SKM-1 treated with dmso at 0.1 percent for 144 hours (cell line): ENCODE results near the gene SIK2.

Experiments
- DNase-seq: peaks from one replicate; lab custom pipeline; 2025; ENCODE audit not compliant: unreplicated experiment; lab: John Stamatoyannopoulos, UW

Gene SIK2

GRCh38 chr11:111601979-111602864, at the start of gene SIK2:
Gene SIK2 (plus strand): TSS chr11:111602449. CDS start chr11:111602564, 115 bp downstream.
- DNase-seq = peak; percentile 88

- DNase-seq = no peak
Observed at GRCh38 chr11:111554532-111554931, 47.7 kb upstream of the SIK2 start.

DNA sequence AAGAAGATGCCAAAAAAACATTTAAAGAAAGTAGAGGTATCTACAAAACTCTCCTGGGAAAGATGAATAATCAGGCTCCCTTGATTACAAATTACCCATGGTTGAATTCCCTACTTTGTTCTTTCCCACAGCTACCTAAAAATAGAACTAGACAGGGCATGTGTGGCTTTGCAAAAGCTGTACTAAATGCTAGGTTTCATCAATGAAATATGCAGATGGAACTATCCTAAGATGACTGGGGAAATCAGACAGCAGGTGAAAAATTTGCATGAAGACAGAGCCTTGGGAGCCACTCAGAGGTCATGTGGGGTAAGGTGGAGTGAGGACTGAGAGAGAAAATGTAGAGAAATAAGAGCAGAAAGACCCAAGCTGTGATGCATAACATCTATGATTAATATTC, 47.0 kb upstream of the SIK2 start:
- DNase-seq = no peak

- no peak for DNase-seq
Observed at GRCh38 chr11:111557425-111558111, 44.7 kb upstream of the SIK2 start.

DNA sequence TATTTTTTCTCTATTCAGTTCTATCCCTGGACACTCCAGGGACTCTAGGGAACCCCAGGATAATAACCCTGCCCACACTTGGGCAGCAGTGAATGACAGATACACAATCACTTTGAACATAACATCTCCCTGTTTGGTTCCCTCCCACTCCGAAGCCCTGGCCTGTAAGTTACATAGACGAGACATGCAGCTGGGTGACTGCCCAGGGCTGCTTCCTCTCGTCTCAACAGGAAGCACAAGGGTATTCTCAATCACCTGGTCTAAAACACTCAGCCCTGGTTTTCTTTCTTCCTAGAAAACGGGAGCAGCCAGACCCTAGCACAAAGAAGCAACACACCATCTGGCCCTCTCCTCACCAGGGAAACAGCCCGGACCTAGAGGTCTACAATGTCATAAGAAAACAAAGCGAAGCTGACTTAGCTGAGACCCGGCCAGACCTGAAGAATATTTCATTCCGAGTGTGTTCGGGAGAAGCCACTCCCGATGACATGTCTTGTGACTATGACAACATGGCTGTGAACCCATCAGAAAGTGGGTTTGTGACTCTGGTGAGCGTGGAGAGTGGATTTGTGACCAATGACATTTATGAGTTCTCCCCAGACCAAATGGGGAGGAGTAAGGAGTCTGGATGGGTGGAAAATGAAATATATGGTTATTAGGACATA, 42.3 kb upstream of the SIK2 start:
- no peak for DNase-seq

- no peak for DNase-seq
Observed at GRCh38 chr11:111560800-111561199, 41.4 kb upstream of the SIK2 start.

DNA sequence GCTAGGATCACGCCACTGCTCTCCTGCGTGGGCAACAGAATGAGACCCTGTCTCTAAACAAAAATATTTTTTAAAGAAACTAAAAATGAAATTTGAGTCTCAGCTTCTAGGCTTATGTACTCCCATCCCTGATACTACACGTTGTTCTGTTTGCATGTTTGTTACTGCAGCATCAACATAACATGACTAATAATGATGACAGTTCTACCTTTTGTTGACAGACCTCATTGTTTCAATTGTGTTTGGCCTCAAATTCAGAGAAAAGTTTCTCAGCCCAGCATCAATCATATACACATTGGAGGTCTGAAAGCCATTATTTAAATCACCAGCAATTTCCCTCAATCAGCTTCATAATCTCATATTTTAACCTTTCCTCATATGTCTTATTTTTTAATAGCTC, 40.9 kb upstream of the SIK2 start:
- no peak for DNase-seq

DNA sequence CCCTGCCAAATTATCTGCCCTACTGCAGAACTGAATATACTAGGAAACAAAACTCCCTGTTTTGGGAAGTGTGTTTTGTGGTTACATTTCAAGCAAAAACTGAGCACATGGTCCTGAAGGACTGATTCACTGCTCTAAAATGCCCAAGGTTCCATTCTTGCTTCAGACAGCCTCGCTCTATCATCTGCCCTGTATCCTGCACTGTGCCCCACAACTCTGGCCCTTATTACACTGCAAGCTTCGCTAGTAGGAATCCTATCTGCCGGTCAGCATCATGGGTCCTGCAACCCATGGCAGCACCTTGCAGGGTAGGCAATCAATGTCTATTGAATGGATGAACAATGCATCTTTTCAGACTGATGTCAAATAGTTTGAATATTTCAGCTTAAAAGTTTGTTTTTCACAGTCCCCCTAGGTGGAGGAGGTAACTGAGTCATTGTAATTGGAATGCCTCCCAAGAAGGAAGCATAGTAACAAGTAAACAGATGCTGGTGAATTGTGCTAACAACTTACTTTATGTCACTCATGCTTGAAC, 40.4 kb upstream of the SIK2 start:
- no peak for DNase-seq

DNA sequence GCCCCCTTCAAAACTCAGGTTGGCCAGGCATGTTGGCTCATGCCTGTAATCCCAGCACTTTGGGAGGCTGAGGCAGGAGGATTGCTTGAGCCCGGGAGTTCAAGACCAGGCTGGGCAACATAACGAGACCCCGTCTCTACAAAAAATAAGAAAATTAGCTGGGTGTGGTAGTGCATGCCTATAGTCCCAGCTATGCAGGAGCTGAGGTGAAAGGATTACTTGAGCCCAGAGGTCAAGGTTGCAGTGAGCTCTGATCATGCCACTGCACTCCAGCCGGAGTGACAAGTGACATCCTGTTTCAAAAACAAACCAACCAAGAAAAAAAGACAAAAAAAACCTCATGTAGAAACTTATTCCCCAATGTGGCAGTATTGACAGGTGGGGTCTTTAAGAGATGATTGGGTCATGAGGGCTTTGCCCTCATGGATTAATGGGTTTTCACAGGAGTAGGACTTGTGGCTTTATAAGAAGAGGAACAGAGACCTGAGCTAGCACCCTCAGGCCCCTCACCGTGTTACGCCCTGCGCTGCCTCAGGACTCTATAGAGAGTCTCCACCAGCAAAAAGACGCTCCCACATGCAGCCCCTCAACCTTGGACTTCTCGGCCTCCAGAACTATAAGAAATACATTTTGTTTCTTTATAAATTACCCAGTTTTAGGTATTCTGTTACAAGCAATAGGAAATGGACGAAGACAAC, 39.4 kb upstream of the SIK2 start:
- DNase-seq = no peak

- peak; percentile 45 for DNase-seq
Observed at GRCh38 chr11:111565114-111565720, 37.0 kb upstream of the SIK2 start.

DNA sequence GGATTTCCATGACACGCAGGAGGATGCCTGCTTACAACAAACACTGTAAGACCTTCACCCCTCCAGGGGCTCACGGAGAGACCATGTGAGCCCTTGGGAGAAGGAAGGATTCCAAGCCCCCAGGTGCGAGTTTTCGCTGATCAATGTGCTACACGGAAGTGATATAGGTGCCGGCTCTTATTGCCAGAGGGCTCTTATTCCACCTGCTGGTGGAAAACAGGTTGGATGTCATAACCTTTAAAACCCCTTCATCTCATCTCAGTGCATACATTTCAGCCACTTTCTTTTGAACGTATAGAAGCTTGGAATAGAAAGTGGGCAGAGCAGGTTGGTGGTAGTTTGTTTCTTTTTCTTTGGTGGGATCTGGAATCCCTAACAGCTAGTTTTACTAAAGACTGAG, 35.9 kb upstream of the SIK2 start:
- DNase-seq = no peak

- DNase-seq = no peak
Observed at GRCh38 chr11:111569476-111569875, 32.8 kb upstream of the SIK2 start.

GRCh38 chr11:111570796-111571195, 31.5 kb upstream of the SIK2 start:
- no peak for DNase-seq

- no peak for DNase-seq
Observed at GRCh38 chr11:111571829-111572501, 30.3 kb upstream of the SIK2 start.

- DNase-seq = no peak
Observed at GRCh38 chr11:111572581-111572980, 29.7 kb upstream of the SIK2 start.

DNA sequence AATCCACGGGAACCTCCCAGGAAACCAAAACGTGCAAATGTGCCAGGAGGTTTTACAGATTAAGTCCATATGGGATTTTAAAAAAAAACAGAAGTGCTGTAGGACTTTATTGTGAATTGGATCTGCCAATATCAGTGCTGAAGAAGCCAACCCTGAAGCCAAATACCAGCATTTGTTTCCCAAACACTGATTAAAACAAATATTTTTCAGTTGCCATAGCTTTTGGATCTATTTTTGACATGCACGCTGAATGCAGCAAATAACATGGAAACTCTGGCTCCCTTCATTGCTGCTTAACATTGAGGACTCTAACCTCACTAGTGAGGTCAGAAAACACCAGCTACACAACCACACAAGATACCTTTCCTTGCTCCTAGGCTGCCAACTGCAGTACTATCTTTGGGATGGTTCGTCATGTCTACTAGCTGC, 28.4 kb upstream of the SIK2 start:
- no peak for DNase-seq

DNA sequence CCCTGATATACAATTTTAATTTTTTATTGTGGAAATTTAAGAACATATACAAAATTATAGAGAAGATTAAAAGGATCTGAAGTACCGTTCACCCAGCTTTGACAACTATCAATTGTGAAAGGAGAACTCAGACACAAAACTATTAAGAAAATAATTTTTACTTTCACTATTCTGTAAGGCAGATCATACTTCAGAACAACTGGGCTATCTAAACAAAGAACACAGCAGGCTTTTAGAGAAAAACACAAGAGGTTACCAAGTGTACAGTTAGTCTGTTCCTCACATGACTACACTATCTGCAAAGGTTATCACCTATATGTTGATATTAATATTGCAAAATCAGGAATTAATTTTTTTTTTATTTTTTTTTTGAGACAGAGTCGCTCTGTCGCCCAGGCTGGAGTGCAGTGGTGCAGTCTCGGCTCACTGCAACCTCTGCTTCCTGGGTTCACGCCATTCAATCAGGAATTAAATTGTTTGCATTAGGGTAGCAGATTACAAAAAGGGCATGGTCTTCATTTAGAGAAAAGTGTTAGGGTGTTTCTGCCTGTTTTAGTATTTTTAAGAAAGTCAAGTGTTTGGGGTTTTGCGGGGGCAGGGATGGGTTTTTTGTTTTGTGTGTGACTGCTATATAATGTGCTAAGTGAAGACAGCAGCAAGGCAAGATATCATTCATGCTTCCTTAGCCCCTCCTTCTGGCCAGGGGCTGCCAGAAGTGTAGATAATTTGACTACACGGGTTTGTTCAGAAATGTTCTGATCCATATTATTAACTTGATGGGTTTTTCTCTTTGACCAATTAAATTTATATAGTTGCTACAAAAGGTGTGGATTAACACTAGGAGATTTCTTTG, 27.6 kb upstream of the SIK2 start:
- no peak for DNase-seq

DNA sequence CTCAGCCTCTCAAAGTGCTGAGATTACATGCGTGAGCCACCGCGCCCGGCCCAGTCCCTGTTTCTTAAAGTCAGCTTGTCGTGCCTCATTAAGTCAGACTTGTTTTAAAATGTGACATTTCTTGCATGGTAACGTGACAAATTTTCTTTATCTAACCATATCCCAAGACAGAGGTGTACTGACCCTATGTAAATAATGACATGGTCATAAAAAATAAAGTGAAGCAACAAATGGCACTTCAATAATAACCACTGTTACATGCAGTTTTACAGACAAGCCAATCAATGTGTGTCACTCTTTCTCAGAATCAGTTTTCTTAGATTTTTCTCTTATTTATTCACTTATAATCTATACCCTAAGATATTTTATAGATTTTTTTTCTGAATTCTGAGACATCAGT, 26.5 kb upstream of the SIK2 start:
- DNase-seq = no peak

DNA sequence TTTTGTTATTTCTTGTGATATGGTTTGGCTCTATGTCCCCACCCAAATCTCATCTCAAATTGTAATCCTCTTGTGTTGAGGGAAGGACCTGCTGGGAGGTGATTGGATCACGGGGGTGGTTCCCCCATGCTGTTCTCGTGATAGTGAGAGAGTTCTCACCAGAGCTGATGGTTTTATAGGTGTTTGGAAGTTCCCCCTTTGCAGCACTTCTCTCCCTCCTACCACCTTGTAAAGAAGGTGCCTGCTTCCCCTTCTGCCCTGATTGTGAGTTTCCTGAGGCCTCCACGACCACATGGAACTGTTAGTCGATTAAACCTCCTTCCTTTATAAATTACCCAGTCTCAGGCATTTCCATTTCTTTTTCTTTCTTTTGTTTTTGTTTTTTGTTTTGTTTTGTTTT, 24.4 kb upstream of the SIK2 start:
- DNase-seq = no peak
